ENCODE results near the gene HECTD4. TPM values are rescaled to one million over a fixed set of nuclear protein-coding genes. Genes with fewer than 3 reads are reported as not detected.
A peak's percentile ranks its signal among the peaks of the same experiment; 100 is the strongest.

The HECTD4 gene
- total RNA-seq, 1 experiment from 2014 or later: 30.0 TPM

- H3K27me3 Mint-ChIP-seq (ENCODE audit: low read depth): peaks cover 1% of the 10 kb centered on the region; the same call in 1 of the 2 replicates
- no peak overlapping the region for H2BK15ac ChIP-seq (ENCODE audit: low read depth, low read length)
- no peak overlapping the region for H3K9ac ChIP-seq (ENCODE audit: extremely low read depth, insufficient read length, low read length)
- H2BK5ac ChIP-seq (ENCODE audit: insufficient read length, low read length): no peak overlapping the region
- H2AK5ac ChIP-seq (ENCODE audit: insufficient read length, low read length): no peak overlapping the region
- H3K36me3 Mint-ChIP-seq (ENCODE audit: insufficient read depth in 1 of 3, low read depth in 3 of 3): peaks cover 43 to 61% (median 56%) of the 10 kb centered on the region in 3 experiments
- no peak overlapping the region for H3T11ph ChIP-seq (ENCODE audit: low read length)
- peaks cover 4% of the 10 kb centered on the region for H4K20me1 ChIP-seq (ENCODE audit: control insufficient read depth, insufficient read depth, insufficient read length)
- H3K27ac ChIP-seq (ENCODE audit: insufficient read length, low read depth, low read length): no peak overlapping the region
- H3K4me3 Mint-ChIP-seq: no peak overlapping the region
- no peak overlapping the region for H2BK20ac ChIP-seq (ENCODE audit: low read depth, low read length, poor library complexity, severe bottlenecking)
- no peaks in the 10 kb centered on the region for H3K9me3 ChIP-seq (ENCODE audit: control insufficient read depth, low read depth, low read length)
- no peak for TF ChIP-seq CTCF (conservative IDR thresholded peaks at IDR 0.05)
- H3K23me2 ChIP-seq (ENCODE audit: insufficient read length, low read depth, low read length, poor library complexity, severe bottlenecking): no peaks in the 10 kb centered on the region
- no peak overlapping the region for H4K8ac ChIP-seq (replicated peaks; ENCODE audit: insufficient read length, low read depth, low read length)
- no peak overlapping the region for H2BK120ac ChIP-seq (ENCODE audit: low read depth, low read length, poor library complexity, severe bottlenecking)
- H2BK12ac ChIP-seq (ENCODE audit: insufficient read length, low read depth, low read length): no peak overlapping the region
- peaks cover 8 to 14% of the 10 kb centered on the region in 2 experiments for H3K9me3 Mint-ChIP-seq
- H3K79me2 ChIP-seq (ENCODE audit: insufficient read depth, low read length): no peaks in the 10 kb centered on the region
- peak overlapping the region in 1 of 3 experiments; percentile 25; a peak in 1 of 7 replicates for H3K27ac Mint-ChIP-seq
- no peak overlapping the region for H3K56ac ChIP-seq (ENCODE audit: insufficient read length, low read depth, low read length)
- no peak overlapping the region for H3K4me2 ChIP-seq (ENCODE audit: insufficient read depth, insufficient read length, low read length)
- H3K4ac ChIP-seq (ENCODE audit: low read depth, low read length): no peak overlapping the region
- no peak overlapping the region for H4K91ac ChIP-seq (ENCODE audit: insufficient read length, low read depth, low read length)
- no CpG with 5 or more reads among the region's 9 CpGs for WGBS (ENCODE audit: extremely low coverage, insufficient read length, low lambda C conversion rate)
- no peak overlapping the region for H3K18ac ChIP-seq (ENCODE audit: insufficient read length, low read depth, low read length)
- no peaks in the 10 kb centered on the region for H3K4me1 Mint-ChIP-seq
- H4K5ac ChIP-seq (ENCODE audit: insufficient read length, low read depth, low read length): no peak overlapping the region
- DNase-seq: no peak
- H3K27me3 ChIP-seq (ENCODE audit: insufficient read depth, low read length): no peaks in the 10 kb centered on the region
- no peaks in the 10 kb centered on the region for H3K4me1 ChIP-seq (ENCODE audit: insufficient read depth, low read length)
- H3K14ac ChIP-seq (ENCODE audit: insufficient read depth, low read length): no peak overlapping the region
- no peak overlapping the region for H2AFZ ChIP-seq (ENCODE audit: low read length)
- H3K79me1 ChIP-seq (ENCODE audit: insufficient read depth, low read depth, low read length, poor library complexity, severe bottlenecking): no peaks in the 10 kb centered on the region
- H3K23ac ChIP-seq (ENCODE audit: insufficient read length, low read depth, low read length): no peak overlapping the region
These were observed 220.5 kb downstream of the HECTD4 start for GRCh38 chr12:112161711-112162110.

Data from H9 (cell line).